ENCODE measurements around the gene CP. TPM values are rescaled to one million over a fixed set of nuclear protein-coding genes. Genes with fewer than 3 reads are reported as not detected.

CP gene
- total RNA-seq, 6 experiments from 2014 or later = 1,086 to 3,257 (median 1,852) TPM

DNA sequence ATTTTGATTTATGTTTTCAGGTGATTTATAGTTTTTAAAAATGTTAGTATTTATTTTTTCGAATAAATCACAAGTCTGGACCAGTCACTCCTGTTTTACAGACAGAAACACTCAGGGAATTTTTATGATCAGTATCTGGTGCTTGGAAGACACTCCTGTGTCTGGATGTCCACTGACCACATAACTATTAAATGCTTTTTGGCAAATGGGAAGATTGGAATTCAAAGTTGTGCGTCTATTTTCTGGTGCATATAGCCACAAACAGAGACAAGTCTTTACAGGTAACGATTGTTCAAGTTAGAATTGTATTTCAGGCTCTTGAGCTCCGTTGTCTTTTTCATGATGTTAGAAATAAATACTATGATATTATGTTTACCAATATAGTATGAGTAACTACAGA is 12.2 kb downstream of the CP start:
- Histone ChIP-seq H3K27ac (no peak overlapping the region), H3K4me1 (peaks cover 0 to 24% (median 6%) of the 10 kb centered on the region in 4 donors), H3K27me3 (no peaks in the 10 kb centered on the region), H3K36me3 (peaks cover 4 to 83% (median 43%) of the 10 kb centered on the region in 4 donors), H3K9me3 (no peaks in the 10 kb centered on the region), H3K4me3 (no peak overlapping the region)
- no peak for TF ChIP-seq POLR2A (IDR thresholded peaks at IDR 0.05)
- TF ChIP-seq, protein P1, sequence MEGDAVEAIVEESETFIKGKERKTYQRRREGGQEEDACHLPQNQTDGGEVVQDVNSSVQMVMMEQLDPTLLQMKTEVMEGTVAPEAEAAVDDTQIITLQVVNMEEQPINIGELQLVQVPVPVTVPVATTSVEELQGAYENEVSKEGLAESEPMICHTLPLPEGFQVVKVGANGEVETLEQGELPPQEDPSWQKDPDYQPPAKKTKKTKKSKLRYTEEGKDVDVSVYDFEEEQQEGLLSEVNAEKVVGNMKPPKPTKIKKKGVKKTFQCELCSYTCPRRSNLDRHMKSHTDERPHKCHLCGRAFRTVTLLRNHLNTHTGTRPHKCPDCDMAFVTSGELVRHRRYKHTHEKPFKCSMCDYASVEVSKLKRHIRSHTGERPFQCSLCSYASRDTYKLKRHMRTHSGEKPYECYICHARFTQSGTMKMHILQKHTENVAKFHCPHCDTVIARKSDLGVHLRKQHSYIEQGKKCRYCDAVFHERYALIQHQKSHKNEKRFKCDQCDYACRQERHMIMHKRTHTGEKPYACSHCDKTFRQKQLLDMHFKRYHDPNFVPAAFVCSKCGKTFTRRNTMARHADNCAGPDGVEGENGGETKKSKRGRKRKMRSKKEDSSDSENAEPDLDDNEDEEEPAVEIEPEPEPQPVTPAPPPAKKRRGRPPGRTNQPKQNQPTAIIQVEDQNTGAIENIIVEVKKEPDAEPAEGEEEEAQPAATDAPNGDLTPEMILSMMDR (IDR thresholded peaks at IDR 0.05) = no peak
- WGBS (ENCODE audit: insufficient coverage, low coverage, low lambda C conversion rate, missing lambda C conversion rate) = 84% methylated on average over 4 of the region's 4 CpGs
- ATAC-seq (no peak), DNase-seq (no peak)
- intact Hi-C loops (cut with DNase I) = no loop called here

DNA sequence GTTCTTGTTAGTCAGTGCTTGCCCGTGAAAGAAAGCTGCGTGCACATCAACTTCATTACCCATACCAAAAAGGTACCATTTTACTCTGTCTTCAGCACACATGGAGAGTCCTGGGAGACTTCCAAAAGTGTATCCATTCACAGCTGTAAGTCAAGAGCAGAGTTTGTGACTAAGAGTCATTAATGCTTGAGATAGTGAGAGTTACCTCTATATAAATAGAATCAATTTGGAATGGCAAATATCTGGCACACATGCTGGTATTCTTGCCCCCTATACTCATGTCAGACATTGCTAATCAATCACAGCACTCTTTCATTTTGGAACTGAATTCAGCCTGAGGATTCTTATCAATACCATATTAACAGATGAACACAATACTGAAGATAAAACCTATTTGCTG is 14.2 kb downstream of the CP start:
- WGBS (ENCODE audit: insufficient coverage, low coverage, low lambda C conversion rate, missing lambda C conversion rate) = 85% methylated on average over 2 of the region's 2 CpGs
- intact Hi-C loops (cut with DNase I) = no loop called here
- Histone ChIP-seq H3K36me3 (peaks cover 4 to 95% (median 49%) of the 10 kb centered on the region in 4 donors), H3K27ac (no peak overlapping the region), H3K4me1 (peaks cover 0 to 13% (median 3%) of the 10 kb centered on the region in 4 donors), H3K9me3 (no peaks in the 10 kb centered on the region), H3K4me3 (no peak overlapping the region), H3K27me3 (no peaks in the 10 kb centered on the region)
- DNase-seq (no peak), ATAC-seq (peak in 3 of 4 donors; percentile 2 to 6 (median 5))
- TF ChIP-seq, protein P1 (IDR thresholded peaks at IDR 0.05) = no peak
- no peak for TF ChIP-seq POLR2A (IDR thresholded peaks at IDR 0.05)

DNA sequence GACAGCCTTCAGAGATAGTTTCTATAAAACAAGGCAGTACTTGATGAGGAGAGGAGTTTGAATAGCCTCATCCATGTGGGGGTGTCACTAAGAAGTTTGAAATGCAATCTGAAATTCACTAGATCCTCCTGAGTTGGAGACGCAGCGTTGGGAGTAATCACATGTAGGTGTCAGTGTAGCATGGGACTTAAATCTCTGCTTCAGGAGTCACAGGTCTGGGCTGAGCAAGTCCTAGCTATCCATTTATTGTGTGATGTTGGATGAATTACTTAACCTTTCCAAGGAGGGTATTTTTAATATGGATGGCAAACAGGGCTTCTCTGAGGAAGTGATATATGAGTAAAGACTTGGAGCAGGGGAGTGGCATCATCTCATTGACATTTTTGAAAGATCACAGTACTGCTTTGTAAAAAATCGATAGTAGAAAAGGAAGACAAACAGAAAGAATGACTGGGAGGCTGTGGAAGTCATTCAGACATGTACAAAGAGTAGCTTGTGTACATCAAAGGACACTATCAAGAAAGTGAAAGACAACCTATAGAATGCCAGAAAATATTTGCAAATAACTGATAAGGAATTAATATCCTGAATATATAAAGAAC is 17.1 kb downstream of the CP start:
- TF ChIP-seq, protein P1 (IDR thresholded peaks at IDR 0.05) = no peak
- no peak for TF ChIP-seq POLR2A (IDR thresholded peaks at IDR 0.05)
- WGBS (ENCODE audit: insufficient coverage, low coverage, low lambda C conversion rate, missing lambda C conversion rate) = 71% methylated on average over 3 of the region's 3 CpGs

DNA sequence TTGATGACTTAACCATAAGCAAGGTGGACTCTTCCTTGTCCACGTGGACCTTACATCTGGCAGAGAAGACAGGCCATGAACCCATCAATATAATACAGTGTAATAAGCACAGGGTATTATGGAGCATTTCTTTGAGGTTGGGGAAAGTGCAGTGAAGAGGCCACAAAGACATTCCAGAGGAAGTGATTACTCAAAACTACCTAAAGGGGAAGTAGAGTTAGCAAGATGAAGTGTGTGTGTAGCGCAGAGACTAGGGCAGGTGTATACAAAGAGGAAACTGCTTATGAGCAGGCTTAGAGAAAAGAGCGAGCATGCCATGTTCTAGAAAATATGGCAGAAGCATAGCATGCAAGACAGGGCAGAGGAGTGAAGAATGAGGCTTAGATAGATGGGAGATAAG is 17.9 kb downstream of the CP start:
- intact Hi-C loops (cut with DNase I) = no loop called here
- Histone ChIP-seq H3K4me3 (no peak overlapping the region), H3K4me1 (peaks cover 0 to 2% (median 0%) of the 10 kb centered on the region in 4 donors), H3K27me3 (no peaks in the 10 kb centered on the region), H3K27ac (no peak overlapping the region), H3K9me3 (no peaks in the 10 kb centered on the region), H3K36me3 (peaks cover under 1 to 95% (median 41%) of the 10 kb centered on the region in 4 donors)
- DNase-seq = no peak
- 56% methylated on average over 3 of the region's 3 CpGs for WGBS (ENCODE audit: insufficient coverage, low coverage, low lambda C conversion rate, missing lambda C conversion rate)
- TF ChIP-seq POLR2A (IDR thresholded peaks at IDR 0.05) = peak; percentile 33
- TF ChIP-seq, protein P1 (IDR thresholded peaks at IDR 0.05) = no peak
- ATAC-seq = peak in 1 of 4 donors; percentile 1

More for the DNA sequence above, 17.1 kb downstream of the CP start:
- no peak for DNase-seq
- Histone ChIP-seq H3K27ac (no peak overlapping the region), H3K27me3 (no peaks in the 10 kb centered on the region), H3K36me3 (peaks cover 4 to 95% (median 42%) of the 10 kb centered on the region in 4 donors), H3K4me3 (no peak overlapping the region), H3K9me3 (no peaks in the 10 kb centered on the region), H3K4me1 (peaks cover 0 to 2% (median 0%) of the 10 kb centered on the region in 4 donors)
- ATAC-seq = no peak
- intact Hi-C loops (cut with DNase I) = no loop called here

Data from right lobe of liver (tissue), 6 donors.